Activated CD8-positive, alpha-beta T cell treated with anti-CD3 and anti-CD28 coated beads, Interleukin-2, amount 10 ng/mL, durations not matched to agents 7 days and 5 days (primary cell): ENCODE measurements around the gene ADAM8. TPM values are rescaled to one million over a fixed set of nuclear protein-coding genes. Genes with fewer than 3 reads are reported as not detected.
"Not testable (repeated sequence)": the region's sequence is repeated elsewhere in the genome, so short reads cannot be mapped to it uniquely, and the experiment has no call there.

ENCODE experiments used
- ATAC-seq: fragments of 150-1000 bp; cut with Tn5 transposase; one replicate; pipeline ENCODE4 v1.10.0; 2021; ENCODE audit warnings: moderate library complexity
- CTCF ChIA-PET: fragments of 350-600 bp; sonication (Branson Sonifier 250); formaldehyde crosslinking; loops from one replicate; lab custom pipeline; 2021; ENCODE audit warnings: antibody characterized with exemption; lab: Charles Lee
- POLR2A ChIA-PET: fragments of 350-600 bp; sonication (Branson Sonifier 250); formaldehyde crosslinking; loops from one replicate; lab custom pipeline; 2021; ENCODE audit warnings: antibody characterized with exemption; lab: Charles Lee
- DNase-seq: peaks from one replicate; pipeline ENCODE4 v3.0.0-alpha.2; 2020
- H3K27ac Mint-ChIP-seq: one replicate; pipeline ENCODE4 v1.8.0; 2021; ENCODE audit warnings: mild to moderate bottlenecking, mixed read lengths
- H3K27me3 Mint-ChIP-seq: one replicate; pipeline ENCODE4 v1.8.0; 2021; ENCODE audit warnings: low read depth, mixed read lengths
- H3K36me3 Mint-ChIP-seq: one replicate; pipeline ENCODE4 v1.8.0; 2021; ENCODE audit warnings: low read depth, mixed read lengths
- H3K4me1 Mint-ChIP-seq: one replicate; pipeline ENCODE4 v1.8.0; 2021; ENCODE audit warnings: low read depth, mixed read lengths
- H3K4me3 Mint-ChIP-seq: one replicate; pipeline ENCODE4 v1.8.0; 2021; ENCODE audit warnings: mild to moderate bottlenecking, mixed read lengths
- H3K9me3 Mint-ChIP-seq: one replicate; pipeline ENCODE4 v1.8.0; 2022; ENCODE audit warnings: mixed read lengths; ENCODE audit not compliant: insufficient read depth
- total RNA-seq, 2 experiments: library from RNA; stranded (reverse); gene quantifications; one replicate each; pipeline ENCODE4 v1.2.3, GENCODE V29; 2021

ADAM8 gene
- 10 to 100 TPM; 69.9 to 75.5 TPM for total RNA-seq

GRCh38 chr10:133276435-133277201 lies at the start of gene ADAM8:
TSS of gene ADAM8 (minus strand) at chr10:133276868. CDS start at chr10:133276817, 51 bp downstream.
- Mint-ChIP-seq H3K27me3 (no peaks in the 10 kb centered on the region), H3K4me1 (peaks cover 49% of the 10 kb centered on the region), H3K4me3 (peak within 1 kb of the TSS; percentile 87), H3K27ac (peak within 1 kb of the TSS; percentile 92), H3K36me3 (peaks cover 28% of the 10 kb centered on the region), H3K9me3 (no peaks in the 10 kb centered on the region)
- peak; percentile 66 for DNase-seq
- ATAC-seq = peak; percentile 61
- ChIA-PET POLR2A (interaction anchor here (0.6 to 3.5 kb wide), 8 partner anchors 10 to 79 kb away, joined by 3 to 13 read pairs (median 4); no protein-coding TSS in a partner anchor), CTCF (interaction anchor here (1.0 to 4.4 kb wide), 7 partner anchors 9 to 53 kb away, joined by 3 to 23 read pairs (median 5); no protein-coding TSS in a partner anchor)

GRCh38 chr10:133326223-133326551 lies 49.5 kb upstream of the ADAM8 start:
- no peak overlapping the region for H3K27ac Mint-ChIP-seq
- no peak overlapping the region for H3K4me3 Mint-ChIP-seq
- no peaks in the 10 kb centered on the region for H3K9me3 Mint-ChIP-seq
- DNase-seq = no peak
- POLR2A ChIA-PET = no interaction called here
- CTCF ChIA-PET = no interaction called here
- peaks cover 38% of the 10 kb centered on the region for H3K27me3 Mint-ChIP-seq
- no peak for ATAC-seq
- H3K36me3 Mint-ChIP-seq = no peaks in the 10 kb centered on the region
- peaks cover 13% of the 10 kb centered on the region for H3K4me1 Mint-ChIP-seq

- no peak for DNase-seq
- Mint-ChIP-seq H3K36me3 (no peaks in the 10 kb centered on the region), H3K27me3 (peaks cover 33% of the 10 kb centered on the region), H3K4me3 (no peak overlapping the region), H3K4me1 (peaks cover 10% of the 10 kb centered on the region), H3K27ac (no peak overlapping the region), H3K9me3 (no peaks in the 10 kb centered on the region)
- no peak for ATAC-seq
- CTCF ChIA-PET = no interaction called here
- POLR2A ChIA-PET = no interaction called here
Measured at GRCh38 chr10:133325440-133326222, 49.0 kb upstream of the ADAM8 start.

- DNase-seq (no peak), ATAC-seq (no peak)
- POLR2A ChIA-PET = no interaction called here
- CTCF ChIA-PET = no interaction called here
- no peaks in the 10 kb centered on the region for H3K36me3 Mint-ChIP-seq
- H3K4me3 Mint-ChIP-seq = no peak overlapping the region
- H3K27me3 Mint-ChIP-seq = peaks cover 35% of the 10 kb centered on the region
- H3K27ac Mint-ChIP-seq = no peak overlapping the region
- peaks cover 7% of the 10 kb centered on the region for H3K4me1 Mint-ChIP-seq
- H3K9me3 Mint-ChIP-seq = no peaks in the 10 kb centered on the region
Measured at GRCh38 chr10:133324857-133325260, 48.2 kb upstream of the ADAM8 start.

- Mint-ChIP-seq H3K27me3 (peaks cover 35% of the 10 kb centered on the region), H3K9me3 (no peaks in the 10 kb centered on the region), H3K27ac (no peak overlapping the region), H3K36me3 (no peaks in the 10 kb centered on the region), H3K4me3 (no peak overlapping the region), H3K4me1 (peaks cover 6% of the 10 kb centered on the region)
- CTCF ChIA-PET = no interaction called here
- ATAC-seq (peak; percentile 72), DNase-seq (peak; percentile 71)
- POLR2A ChIA-PET = no interaction called here
Measured at GRCh38 chr10:133324198-133324792, 47.6 kb upstream of the ADAM8 start.

GRCh38 chr10:133322064-133322709 lies 45.5 kb upstream of the ADAM8 start:
- POLR2A ChIA-PET, DNase-seq, H3K9me3 Mint-ChIP-seq, H3K4me1 Mint-ChIP-seq, ATAC-seq, H3K27ac Mint-ChIP-seq, H3K36me3 Mint-ChIP-seq, H3K4me3 Mint-ChIP-seq: not testable (repeated sequence)
- H3K27me3 Mint-ChIP-seq = peaks cover 28% of the 10 kb centered on the region
- CTCF ChIA-PET = interaction anchor here (0.8 kb wide), 1 partner anchor 14 kb away, joined by 3 read pairs; no protein-coding TSS in a partner anchor

- H3K4me1 Mint-ChIP-seq, ATAC-seq, DNase-seq, H3K27ac Mint-ChIP-seq, H3K9me3 Mint-ChIP-seq, H3K36me3 Mint-ChIP-seq, H3K4me3 Mint-ChIP-seq, POLR2A ChIA-PET: not testable (repeated sequence)
- peaks cover 16% of the 10 kb centered on the region for H3K27me3 Mint-ChIP-seq
- CTCF ChIA-PET = interaction anchor here (0.8 to 2.0 kb wide), 2 partner anchors 9 to 13 kb away, joined by 3 to 9 read pairs; no protein-coding TSS in a partner anchor
Measured at GRCh38 chr10:133320852-133321422, 44.3 kb upstream of the ADAM8 start.

GRCh38 chr10:133318494-133319127 lies 41.9 kb upstream of the ADAM8 start:
- Mint-ChIP-seq H3K36me3 (no peaks in the 10 kb centered on the region), H3K4me1 (peaks cover 4% of the 10 kb centered on the region), H3K9me3 (no peaks in the 10 kb centered on the region), H3K27ac (no peak overlapping the region), H3K4me3 (peak overlapping the region; percentile 48), H3K27me3 (peaks cover 12% of the 10 kb centered on the region)
- ChIA-PET CTCF (interaction anchor here (1.0 kb wide), 1 partner anchor 11 kb away, joined by 3 read pairs; no protein-coding TSS in a partner anchor), POLR2A (interaction anchor here (0.6 kb wide), 1 partner anchor 143 kb away, joined by 3 read pairs; no protein-coding TSS in a partner anchor)
- ATAC-seq (peak; percentile 91), DNase-seq (peak; percentile 74)

GRCh38 chr10:133316732-133317131 lies 40.1 kb upstream of the ADAM8 start:
- no peak overlapping the region for H3K4me3 Mint-ChIP-seq
- DNase-seq (no peak), ATAC-seq (no peak)
- H3K27me3 Mint-ChIP-seq = peaks cover 10% of the 10 kb centered on the region
- peaks cover 2% of the 10 kb centered on the region for H3K36me3 Mint-ChIP-seq
- ChIA-PET POLR2A (no interaction called here), CTCF (interaction anchor here (3.0 kb wide), 1 partner anchor 13 kb away, joined by 14 read pairs; no protein-coding TSS in a partner anchor)
- H3K9me3 Mint-ChIP-seq = no peaks in the 10 kb centered on the region
- no peak overlapping the region for H3K27ac Mint-ChIP-seq
- H3K4me1 Mint-ChIP-seq = peaks cover 4% of the 10 kb centered on the region

GRCh38 chr10:133316266-133316665 lies 39.6 kb upstream of the ADAM8 start:
- ATAC-seq (peak; percentile 3), DNase-seq (no peak)
- H3K36me3 Mint-ChIP-seq = peaks cover 6% of the 10 kb centered on the region
- H3K4me1 Mint-ChIP-seq = peaks cover 4% of the 10 kb centered on the region
- H3K27me3 Mint-ChIP-seq = peaks cover 10% of the 10 kb centered on the region
- ChIA-PET CTCF (interaction anchor here (1.6 to 3.0 kb wide), 2 partner anchors 10 to 13 kb away, joined by 5 to 14 read pairs; no protein-coding TSS in a partner anchor), POLR2A (no interaction called here)
- H3K27ac Mint-ChIP-seq = no peak overlapping the region
- no peak overlapping the region for H3K4me3 Mint-ChIP-seq
- H3K9me3 Mint-ChIP-seq = no peaks in the 10 kb centered on the region
